HG03460 (cell line): ENCODE measurements around the gene TRAPPC3.

ENCODE experiments used
- ATAC-seq: cut with Tn5 transposase; IDR thresholded peaks from one replicate; pipeline ENCODE4 v1.9.1; 2021; ENCODE audit not compliant: unreplicated experiment

TRAPPC3 gene

DNA sequence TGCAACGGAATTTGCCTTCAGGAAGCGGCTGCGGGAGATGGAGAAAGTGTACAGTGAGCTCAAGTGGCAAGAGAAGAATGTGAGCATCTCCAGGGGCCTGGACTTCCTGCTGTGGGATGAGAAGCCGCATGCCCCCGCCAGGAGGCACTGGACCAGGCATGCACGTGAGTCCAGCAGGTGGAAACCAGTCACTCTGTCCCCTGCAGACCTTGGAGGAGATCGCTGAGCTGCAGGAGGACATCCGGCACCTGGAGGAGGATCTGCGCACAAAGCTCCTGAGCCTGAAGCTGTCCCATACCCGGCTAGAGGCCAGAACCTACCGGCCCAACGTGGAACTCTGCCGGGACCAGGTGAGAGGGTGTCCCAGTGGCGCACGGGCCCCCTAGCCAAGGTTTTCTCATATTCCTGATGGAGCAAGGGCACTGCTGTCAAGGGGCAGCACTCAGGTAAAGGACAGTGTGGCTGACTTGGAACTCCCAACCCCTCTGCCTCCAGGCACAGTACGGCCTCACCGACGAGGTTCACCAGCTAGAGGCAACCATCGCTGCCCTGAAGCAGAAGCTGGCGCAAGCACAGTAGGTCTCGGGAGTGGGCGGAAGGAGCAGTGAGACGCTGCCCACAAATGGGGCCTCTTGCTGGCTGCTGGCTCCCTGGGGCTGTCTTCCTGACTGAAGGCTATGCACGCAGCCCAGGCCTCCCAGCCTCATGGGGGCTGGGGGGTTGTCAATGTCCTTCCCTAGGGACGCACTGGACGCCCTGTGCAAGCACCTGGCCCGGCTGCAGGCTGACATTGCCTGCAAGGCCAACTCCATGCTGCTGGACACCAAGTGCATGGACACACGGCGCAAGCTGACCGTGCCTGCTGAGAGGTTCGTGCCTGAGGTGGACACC, 61.8 kb downstream of the TRAPPC3 start:
- ATAC-seq = no peak
